A172 (cell line): ENCODE results near the gene SMAP2. TPM values are rescaled to one million over a fixed set of nuclear protein-coding genes. Genes with fewer than 3 reads are reported as not detected.

Experiments used
- DNase-seq: peaks from one replicate; pipeline ENCODE4 v3.0.0-alpha.2; 2015; ENCODE audit warnings: low spot score
- total RNA-seq: library from RNA; depleted of rRNA; stranded (reverse); fragments of >200 nt; shearing (Covaris generic); gene quantifications from 2 replicates; pipeline ENCODE4 v1.2.3, GENCODE V29; 2014

Gene SMAP2
- total RNA-seq, 1 experiment from 2014 or later = 10.3 TPM

DNA sequence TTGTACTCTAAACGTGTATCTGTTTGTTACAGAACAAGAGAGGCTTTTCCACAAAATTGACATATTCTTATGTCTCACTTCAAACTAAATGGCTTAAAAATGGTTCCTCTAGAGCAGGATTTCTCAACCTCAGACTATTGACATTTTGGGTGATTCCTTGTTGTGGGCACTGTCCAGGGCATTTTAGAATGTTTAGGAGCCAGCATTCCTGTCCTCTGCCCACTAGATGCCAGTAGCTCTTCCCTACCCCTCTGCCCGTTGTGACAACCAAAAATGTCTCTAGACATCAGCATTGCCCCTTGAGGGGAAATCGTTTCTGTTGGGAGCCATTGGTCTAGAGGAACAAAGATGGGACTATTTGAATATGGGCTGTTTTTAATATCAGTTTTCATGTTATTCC lies 17.3 kb downstream of the SMAP2 start:
- no peak for DNase-seq

DNA sequence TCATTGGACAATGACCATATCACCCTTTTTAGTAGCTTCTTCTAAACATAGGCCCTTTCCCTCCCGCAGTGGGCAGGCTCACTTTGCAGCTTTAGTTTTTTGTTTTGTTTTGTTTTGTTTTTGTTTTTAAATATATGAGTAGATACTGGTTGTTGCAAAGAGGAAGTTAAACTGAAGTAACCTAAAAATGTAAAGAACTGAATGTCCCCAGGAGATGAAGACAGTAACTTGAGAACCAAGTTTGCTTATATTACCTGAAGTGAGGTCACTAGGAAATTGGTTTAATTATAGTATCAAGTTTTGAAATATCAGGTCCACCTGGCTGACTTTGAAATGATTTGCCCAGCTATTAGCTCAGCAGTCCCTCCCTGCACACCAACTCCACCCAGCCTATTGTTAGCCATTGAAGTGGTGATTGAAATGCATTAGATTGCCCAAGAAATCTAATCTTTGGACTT lies 18.2 kb downstream of the SMAP2 start:
- DNase-seq = no peak

DNA sequence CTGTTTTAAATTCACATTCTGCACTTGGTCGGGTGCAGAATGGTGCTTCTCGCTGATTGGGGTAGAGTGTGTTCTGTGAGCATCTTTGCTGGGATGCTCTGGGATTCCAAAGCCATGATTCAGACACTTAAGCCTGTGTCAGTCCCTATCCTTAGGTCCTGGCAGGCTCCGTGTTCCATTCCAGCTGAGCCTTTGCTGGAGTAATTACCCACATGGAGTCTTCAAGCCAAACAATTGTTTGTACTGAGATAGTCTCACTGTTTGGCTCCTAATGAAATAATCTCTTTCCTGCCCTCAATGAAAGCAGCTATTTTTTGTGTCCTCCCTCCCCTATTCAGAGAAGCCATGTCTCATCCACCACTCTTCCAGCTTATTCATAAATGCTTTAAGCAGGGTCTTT lies 18.7 kb downstream of the SMAP2 start:
- DNase-seq = peak; percentile 66

DNA sequence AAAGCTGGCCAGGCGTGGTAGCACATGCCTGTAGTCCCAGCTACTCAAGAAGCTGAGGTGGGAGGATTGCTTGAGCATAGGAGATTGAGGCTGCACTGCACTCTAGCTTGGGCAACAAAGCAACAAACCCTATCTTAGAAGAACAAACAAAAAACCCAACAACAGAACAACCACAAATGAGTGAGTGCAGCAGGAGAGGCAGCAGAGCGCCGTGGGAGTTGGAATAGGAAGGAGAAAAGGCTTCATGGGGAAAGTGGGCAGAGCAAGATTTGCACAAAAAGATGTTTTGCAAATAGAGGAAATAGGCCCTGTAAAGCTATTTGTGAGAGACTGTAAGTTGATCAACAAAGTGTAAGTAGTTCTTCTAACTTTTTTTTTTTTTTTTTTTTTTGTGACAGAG lies 19.6 kb downstream of the SMAP2 start:
- DNase-seq = no peak

DNA sequence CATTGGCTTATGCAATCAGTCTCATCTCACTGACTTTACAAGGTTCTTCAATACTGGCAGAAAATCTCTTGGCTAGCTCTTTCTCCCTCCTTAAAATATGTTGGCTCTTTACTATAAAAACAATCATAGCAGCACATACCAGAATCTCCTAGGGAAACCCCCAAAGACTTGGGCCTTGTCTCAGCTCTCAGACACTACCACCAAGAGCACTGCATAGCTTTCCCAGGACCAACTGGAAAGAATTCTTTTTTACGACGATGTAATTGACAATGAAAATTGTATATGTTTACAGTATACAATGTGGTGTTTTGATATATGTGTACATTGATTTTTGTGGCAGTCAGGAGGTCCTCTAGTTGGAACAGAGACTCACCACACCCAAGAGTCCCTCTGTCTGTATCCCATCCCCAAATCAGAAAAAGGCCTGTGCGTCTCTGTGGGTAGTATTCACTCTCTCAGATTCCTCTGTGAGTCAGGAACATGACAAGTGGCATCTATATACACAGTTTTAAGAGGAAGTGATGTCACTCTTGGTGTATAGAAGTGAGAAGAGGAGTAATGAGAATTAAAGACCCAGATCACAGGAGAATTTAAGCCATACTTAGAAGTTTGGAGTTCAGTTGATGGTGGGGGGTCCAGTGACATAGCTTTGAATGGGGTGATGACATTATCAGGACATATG lies 21.1 kb downstream of the SMAP2 start:
- no peak for DNase-seq

DNA sequence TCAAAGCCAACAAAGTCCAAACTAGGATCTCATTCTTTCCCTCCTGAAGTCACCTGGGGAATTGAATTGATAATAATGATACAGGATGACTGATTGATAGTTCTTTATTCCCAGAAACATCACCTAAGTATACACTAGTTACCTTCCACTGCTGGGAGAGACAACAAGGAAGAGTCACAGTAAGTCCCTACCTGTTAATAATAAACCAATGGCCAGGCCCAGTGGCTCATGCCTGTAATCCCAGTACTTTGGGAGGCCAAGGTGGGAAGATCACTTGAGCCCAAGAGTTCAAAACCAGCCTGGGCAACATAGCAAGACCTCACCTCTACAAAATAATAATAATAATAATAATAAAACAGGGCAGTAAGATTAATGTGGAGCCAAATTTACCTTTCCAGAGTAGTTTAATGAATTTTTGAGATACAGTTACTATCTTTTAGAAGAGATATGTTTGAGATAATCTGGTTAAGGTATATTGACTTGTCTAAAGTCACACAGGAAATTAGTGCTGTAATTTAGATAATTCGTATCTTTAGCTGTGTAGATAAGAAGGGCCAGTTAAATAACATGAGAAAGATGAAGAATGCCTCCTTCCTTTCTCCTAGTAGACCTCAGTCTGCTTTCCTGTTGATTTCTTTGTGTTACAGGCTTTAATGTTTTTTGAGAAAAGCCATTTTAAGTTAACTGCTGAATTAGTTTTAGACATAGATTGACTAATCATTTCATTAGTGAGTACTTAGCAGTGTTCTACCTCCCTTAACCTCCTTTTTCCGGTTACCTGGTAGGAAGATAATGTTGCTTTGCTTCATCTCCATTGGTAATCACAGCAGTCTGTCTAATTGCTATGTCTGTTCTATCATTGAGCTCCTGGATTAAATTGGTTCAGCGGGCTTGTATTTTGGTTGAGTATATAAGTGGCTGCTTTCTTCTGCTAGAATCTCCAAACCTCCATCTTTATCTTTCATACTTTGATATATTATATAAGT lies 22.0 kb downstream of the SMAP2 start:
- no peak for DNase-seq

DNA sequence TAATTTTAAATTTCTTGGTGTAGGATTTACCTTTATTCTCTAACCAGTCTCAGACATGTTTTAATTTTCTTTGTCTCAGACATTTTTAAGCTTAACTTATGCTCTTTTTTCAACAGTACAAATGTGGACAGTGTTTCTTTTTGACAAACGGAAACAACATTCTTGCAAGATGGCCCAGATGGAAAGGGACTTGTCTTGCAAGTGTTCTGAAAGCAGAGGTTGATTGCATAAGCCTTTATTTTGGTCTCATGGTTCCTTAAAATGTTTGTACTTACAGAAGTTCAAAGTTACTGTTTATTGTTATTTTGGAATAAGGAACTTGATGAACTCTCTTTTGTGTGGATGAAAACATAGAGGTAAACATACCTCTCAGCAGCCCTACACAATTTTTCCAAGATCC lies 22.9 kb downstream of the SMAP2 start:
- DNase-seq = no peak

DNA sequence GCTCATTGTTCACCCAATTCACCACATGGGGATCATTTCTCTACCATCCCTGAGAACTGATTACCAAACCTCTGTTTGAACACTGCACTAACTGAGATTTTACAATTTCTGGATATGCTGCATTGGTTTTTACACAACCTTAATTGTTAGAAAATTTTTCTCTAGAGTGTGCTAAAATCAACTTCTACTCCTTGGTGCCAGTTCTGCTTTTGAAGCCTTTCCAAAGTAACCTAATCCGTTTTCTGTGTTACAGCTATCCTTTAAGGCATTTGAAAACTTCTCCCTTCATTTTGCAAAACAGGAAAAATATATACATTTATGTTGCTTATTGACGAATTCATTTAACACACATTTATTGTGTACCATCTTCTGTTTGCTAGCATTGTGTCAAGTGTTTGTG lies 23.7 kb downstream of the SMAP2 start:
- DNase-seq = no peak

DNA sequence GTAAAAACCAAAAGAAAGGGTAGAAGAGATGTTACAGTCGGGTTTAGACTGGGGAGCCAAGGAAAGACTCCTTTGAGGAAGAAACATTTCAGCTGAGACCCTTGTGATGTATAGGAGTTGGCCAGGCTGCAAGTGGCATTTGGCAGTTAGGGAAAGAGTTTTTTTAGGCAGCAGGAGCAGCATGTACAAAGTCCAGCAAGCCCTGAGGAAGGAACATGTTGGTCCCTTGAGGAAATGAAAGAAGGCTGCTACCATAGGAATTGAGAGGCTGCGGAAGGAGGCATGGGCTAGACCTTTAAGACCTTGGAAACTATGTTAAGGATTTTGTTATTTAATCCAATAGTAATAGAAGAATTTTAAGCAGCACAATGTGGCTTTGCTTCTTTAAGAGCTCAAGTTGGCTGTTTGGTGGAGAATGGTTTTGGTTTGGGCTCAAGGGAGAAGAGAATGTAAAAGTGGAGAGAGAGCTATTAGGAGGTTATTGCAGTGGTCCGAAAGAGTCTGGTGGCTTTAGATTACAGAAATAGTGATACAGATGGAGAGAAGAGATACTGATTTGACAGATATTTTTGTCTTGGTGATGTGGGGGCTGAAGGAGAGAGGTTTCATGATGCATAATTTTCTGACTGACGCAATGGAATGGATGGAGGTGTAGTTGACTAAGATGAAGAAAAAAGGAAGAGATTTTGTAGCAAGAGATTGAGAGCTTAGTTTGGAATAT lies 26.6 kb downstream of the SMAP2 start:
- no peak for DNase-seq

DNA sequence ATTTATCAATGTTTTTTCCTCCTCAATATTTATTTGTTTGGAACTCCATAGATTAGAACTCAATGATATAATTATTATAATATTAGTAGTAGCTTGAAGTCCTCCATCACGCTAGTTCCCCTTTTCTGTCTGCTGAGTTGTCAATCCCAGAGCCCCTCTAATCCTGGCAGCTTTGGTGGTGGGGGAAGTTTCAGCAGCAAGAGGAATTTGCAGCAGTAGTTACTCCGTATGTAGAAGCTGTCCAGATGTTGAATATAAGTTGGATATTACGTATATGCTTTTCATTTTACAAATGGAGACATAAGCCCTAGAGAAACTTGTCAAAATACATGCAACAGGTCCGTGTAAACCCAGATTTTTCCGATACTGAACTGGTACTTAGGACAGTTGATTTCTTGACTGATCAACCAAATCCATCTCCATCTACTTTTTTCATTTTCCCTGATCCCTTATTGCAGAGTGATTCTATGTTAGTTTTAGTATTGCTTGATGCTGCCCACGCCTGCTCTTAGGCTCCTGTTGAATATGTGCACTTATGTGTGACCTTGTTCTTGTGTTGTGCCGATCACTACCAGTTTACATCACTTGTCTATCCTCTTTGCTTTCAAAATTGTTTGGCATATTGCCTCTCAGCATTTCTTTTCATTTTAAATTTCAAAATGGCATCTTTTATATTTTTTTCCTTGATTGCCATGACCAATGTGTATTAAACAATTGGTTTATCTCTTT lies 28.1 kb downstream of the SMAP2 start:
- no peak for DNase-seq

DNA sequence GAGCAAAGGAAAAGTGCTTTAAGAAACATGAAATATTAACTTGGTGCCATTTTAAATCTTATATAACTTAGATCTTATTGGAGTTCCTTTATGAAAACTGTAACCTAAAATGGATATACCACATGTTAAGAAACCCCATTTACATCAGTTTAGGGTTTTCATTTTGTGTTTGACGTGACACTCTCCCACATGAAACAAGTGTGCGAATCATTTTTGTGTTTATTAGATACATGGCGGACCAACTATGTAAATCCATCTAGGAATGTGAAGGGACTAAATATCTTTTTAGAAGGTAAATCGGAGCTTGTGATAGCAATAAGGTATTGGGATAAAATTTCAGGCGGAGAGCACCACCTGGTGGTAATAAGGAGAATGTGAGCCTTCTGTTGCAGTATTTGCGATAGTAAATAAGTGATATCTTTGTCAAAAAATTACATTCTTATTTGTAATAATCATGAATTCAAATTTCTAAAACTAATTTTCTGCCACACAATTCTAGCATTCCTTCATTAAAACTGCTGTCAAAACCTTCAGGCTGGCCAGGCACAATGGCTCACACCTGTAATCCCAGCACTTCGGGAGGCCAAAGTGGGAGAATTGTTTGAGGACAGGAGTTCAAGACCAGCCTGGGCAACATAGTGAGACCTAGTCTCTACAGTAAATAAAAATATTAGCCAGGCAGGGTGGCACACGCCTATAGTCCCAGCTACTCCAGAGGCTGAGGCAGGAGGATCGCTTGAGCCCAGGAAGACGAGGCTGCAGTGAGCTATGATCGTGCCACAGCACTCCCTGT lies 31.3 kb downstream of the SMAP2 start:
- peak; percentile 47 for DNase-seq

DNA sequence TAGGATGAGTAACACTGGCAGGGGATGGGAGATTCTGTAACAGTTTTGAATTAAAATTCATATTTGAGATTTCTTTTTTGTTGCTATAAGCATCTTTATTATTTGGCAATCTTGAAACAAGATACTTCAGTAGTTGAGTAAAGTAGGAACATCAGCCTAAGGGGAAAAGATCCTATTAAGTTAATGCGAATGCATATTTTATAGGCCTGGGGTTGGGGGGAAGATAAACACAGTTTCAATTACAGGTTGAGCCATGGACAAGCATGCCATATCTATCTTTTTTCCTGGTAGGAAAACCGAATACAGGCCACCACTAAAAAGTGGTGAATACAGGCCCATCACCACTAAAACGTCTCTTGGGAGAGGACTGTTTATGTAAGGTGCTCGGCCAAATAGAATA lies 32.3 kb downstream of the SMAP2 start:
- no peak for DNase-seq

DNA sequence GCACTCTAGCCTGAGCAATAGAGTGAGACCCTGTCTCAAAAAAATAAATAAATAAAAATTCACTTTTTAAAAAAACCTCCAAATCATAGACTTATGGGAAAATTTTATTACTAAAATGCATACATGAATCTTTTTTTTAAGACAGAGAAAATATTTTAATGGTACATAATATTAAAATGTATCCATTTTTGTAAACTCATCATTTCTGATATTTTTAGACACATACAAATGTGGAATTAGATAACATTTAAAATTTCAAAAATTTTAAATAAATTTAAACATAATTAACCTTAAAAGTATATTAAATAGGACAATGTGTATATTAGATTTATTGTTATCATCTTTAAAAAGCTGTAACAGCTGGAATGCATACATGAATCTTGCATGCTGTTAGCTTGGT lies 33.9 kb downstream of the SMAP2 start:
- DNase-seq = no peak

DNA sequence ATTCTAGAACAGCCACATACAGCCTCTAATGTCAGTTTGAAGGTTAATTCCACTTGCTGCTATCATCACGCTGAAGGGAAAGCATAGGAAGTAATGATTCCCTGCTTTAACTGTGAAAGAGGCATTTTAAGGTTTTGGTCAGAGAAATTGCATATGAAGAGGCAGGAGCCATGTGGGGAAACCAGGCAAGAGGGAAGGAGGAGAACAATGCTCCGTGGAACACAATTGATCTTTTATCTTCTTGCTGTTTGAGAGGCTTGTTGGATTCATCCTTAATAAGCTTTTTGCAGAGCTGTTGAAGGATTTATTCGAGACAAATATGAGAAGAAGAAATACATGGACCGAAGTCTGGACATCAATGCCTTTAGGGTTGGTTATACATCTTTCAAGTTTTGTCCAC lies 35.9 kb downstream of the SMAP2 start:
- DNase-seq = no peak

DNA sequence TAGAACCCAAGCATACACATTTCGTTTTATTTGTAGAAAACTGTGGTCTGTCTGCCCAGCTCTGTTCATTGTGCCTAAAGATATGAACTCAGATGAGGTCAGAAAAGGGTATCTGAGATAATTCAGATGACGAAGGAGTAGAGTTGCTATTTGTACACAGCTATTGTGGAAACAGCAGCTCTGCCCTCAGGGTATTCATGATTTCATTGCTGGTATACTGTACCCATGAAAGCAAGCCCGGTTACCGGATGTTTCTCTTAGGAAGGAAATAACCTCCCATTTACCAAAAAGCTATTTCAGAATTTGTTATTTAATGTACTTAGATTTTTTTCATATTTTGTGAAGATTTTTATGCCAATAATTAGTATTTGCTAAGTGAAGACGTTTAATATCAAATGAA lies 37.8 kb downstream of the SMAP2 start:
- DNase-seq = no peak

DNA sequence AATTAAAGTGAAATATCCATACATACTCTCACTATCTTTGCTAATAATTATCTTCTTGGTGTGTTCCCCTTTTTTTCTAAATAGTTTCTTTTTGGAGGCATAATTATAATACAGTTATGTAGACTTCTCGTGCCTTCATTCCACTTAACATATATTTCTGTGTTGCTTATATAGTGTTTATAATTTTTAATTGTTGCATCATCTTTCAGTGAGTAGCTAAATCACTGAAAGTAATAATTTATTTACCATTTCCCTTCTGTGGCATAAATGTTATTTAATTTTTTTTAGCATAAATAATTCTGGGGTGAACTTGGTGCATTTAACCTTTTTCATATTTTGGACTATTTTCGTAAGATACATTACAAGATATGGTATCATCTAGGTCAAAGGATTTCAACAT lies 38.3 kb downstream of the SMAP2 start:
- no peak for DNase-seq

DNA sequence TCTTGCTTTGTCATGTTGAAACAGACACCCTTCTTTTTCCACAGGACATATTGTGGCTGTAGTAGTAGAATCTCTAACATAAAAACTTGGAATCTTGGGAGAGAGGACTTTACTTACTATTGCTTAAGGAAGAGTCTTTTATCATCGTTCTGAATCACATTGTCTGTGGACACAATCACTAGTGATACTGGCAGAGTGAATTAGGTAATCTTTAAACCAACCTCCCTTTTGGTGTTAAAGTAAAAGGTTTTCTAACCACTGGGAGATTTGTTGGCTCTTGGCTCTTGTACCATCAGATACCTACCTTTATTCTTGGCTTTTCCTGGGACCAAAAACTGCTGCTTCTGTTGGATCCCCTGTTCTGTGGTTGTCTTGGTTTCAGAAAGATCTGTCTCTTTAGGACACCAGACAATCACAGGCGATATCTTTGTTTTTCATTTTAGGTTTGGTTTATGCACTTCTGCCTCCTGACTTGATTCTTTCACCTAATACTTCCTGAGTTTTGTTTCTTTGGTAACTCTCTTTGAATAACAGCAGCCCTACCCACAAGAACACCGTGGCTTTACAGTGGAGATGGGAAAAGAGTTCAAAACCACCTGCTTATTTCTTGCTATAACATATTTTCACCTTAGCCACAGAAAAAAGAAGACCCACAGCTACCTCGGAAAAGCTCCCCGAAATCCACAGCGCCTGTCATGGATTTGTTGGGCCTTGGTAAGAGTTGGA lies 40.2 kb downstream of the SMAP2 start:
- DNase-seq = no peak

DNA sequence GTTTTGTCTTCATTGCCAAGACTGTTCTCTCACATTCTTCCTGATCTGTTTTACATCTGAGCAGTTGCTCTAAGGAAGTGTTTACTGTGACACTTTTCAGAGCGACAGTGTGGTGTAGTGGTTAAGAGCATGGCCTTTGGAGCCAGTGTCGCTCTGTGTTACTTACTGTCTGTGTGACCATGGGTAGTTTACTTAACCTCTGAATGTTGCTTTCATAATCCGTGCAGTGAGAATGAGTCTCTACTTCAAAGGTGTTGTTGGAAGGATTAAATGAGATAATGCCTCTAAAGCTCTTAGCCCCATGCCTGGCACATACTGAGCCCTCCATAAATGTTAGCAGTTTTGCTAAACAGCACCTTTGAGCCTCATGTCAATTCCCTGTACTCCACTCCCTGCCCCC lies 40.8 kb downstream of the SMAP2 start:
- DNase-seq = no peak

DNA sequence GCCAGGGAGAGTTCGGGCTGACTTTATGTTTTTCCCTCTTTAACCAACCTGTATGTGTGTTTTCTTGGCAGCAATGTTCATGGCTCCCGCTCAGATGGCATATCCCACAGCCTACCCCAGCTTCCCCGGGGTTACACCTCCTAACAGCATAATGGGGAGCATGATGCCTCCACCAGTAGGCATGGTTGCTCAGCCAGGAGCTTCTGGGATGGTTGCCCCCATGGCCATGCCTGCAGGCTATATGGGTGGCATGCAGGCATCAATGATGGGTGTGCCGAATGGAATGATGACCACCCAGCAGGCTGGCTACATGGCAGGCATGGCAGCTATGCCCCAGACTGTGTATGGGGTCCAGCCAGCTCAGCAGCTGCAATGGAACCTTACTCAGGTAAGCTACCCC lies 43.2 kb downstream of the SMAP2 start:
- DNase-seq = no peak
